Camera-type eye (tissue), 1 donor: ENCODE data around the gene VAMP5. TPM values are rescaled to one million over a fixed set of nuclear protein-coding genes. Genes with fewer than 3 reads are reported as not detected.

Experiments used
- total RNA-seq: library from RNA; depleted of rRNA; stranded (reverse); fragments of >200 nt; gene quantifications from one replicate; pipeline ENCODE4 v1.2.3, GENCODE V29; 2014

The VAMP5 gene, protein sequence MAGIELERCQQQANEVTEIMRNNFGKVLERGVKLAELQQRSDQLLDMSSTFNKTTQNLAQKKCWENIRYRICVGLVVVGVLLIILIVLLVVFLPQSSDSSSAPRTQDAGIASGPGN
- 10.7 TPM for total RNA-seq

GRCh38 chr2:85584354-85584856 is at the start of gene VAMP5:
Gene VAMP5 (plus strand): TSS chr2:85584431. CDS start chr2:85584491, 60 bp downstream.

DNA sequence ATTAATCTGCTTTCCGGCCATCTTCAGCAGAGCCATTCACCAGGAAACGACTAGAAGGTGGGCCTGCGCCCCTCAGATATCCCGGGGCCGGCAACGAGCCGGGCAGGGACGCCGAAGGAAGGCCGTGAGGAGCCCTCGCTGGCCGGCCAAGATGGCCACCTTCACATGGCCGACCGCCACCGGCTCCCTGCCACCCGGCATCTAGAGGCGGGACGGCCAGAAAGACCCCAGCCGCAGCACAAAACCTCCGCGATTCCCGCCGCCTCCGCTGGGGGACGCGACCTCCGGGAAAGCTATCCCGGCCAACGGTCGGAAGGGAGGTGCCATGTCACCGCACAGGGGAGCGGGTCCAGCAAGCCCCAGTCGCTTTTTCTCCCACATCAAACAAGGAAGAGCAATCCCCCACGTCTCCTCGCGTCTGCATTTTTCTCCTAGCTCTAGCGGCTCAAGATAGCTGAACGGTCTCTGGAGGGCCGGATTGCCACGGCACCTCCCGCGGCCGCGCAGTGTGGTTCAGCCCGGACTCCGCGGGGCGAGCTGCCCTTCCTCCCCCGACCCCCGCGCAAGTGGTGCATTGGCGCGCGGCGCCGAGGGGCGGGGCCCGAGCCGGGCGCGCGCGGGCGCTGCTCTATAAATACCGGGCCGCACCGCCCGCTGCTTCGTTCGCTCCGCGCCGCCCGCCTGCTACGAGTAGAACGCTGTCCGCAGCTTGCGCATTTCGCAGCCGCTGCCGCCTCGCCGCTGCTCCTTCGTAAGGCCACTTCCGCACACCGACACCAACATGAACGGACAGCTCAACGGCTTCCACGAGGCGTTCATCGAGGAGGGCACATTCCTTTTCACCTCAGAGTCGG is 45.5 kb upstream of the VAMP5 start, which contains the start of gene MAT2A:
TSS of gene MAT2A (plus strand) at position 662 of the 854 bp plus-strand sequence. CDS start at position 782, 120 bp downstream.

GRCh38 chr2:85561280-85562212 is 22.7 kb upstream of the VAMP5 start, which contains the start of gene GGCX:
Gene GGCX (minus strand): TSS chr2:85561493. CDS start chr2:85561428, 65 bp downstream.

GRCh38 chr2:85577386-85578242 is 6.6 kb upstream of the VAMP5 start, which contains the start of gene VAMP8:
Gene VAMP8 (plus strand): TSS chr2:85577586. CDS start chr2:85577647, 61 bp downstream.

GRCh38 chr2:85595301-85596025 is 11.2 kb downstream of the VAMP5 start, which contains the start of gene RNF181:
Gene RNF181 (plus strand): TSS chr2:85595745. CDS start chr2:85595764, 19 bp downstream.

DNA sequence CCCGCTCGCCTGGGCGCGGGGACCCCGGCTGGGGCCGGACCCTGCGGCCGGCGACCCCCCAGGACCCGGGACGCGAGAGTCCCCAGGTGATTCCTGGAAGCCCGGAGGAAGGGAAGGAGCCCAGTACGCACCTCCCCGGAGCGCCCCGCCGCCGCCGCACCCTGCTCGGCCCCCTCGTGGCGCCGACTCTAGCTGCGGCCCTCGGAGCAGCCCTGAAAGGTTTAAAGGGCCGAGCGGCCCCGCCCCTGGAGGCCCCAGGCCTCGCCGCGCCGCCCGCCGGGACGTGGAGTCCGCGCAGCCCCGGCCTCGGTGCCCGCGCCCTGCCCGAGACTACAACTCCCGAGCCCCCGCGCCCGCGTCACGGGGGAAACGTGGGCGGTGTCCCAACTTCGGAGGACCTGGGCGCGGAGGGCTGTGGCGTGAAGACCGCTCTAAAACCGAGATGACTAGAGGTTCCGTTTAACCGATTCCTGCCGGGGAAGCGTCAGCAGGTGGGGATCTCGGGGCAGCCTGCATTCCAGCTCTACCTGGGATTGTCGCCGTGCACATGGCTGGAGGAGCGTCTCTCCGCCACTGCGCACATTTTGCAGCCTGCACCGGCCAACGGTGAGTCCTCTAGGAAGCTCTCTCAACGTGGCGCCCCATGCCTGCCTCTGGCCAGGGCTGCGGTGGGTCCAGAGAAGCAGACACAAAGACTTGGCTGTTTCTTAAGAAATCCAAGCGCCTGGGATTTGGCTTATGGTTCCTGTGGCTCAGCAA is 18.4 kb downstream of the VAMP5 start, which contains the start of gene TMEM150A:
TSS of gene TMEM150A (minus strand) at position 223 of the 759 bp plus-strand sequence. CDS start 750 bp downstream, outside the sequence.

DNA sequence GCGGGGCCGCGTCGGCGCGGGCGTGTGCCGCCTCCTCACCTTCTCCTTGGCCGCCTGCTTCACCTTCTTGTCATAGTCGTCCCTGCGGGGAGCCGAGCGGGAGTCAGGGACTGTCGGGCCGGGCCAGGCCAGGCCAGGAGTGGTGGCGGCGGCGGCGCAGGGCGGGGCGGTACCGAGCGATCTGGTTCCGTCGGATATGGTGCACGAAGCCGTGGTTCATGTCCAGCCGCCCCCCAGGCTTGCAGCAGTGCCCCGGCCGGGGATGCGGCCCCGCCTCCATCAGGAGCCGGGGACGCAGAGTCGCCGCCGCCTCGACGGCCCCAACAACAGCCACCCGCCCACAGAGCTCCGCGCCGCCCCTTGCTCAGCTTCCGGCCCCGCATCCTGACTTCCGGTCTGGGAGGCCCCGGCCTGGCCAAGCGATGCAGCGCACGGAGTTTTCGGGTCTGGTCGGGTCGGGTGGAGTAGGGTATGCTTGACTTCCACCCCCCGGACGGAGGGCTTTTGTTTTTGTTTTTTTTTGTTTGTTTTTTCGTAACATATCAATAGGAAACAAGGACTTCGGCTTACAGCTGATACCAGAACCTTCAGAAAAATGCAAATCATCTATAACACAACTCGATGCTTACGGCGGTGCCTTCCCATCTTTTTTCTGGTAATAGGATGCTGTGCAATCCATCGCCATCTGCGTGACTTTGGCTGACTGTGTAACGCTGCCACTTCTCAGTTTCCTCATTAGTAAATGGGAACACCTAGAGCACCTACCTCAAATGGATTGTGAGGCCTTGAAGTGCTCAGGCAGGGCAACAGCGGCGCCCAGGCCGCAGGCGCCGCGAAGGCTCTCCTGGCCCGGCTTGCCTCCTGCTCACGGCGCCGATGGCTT is 27.7 kb downstream of the VAMP5 start, which contains the start of gene C2orf68:
TSS of gene C2orf68 (minus strand) at position 362 of the 883 bp plus-strand sequence. CDS start at position 280, 82 bp downstream.

Other genes starting within 250 kb of the VAMP5 start
- 23.0 TPM for gene RETSAT, start 229.9 kb upstream of the VAMP5 start, total RNA-seq
- 28.5 TPM for gene ELMOD3, start 229.7 kb upstream of the VAMP5 start, total RNA-seq
- 27.8 TPM for gene CAPG, start 174.1 kb upstream of the VAMP5 start, total RNA-seq
- not detected for gene SH2D6, start 165.7 kb upstream of the VAMP5 start, total RNA-seq
- 165 TPM for gene MAT2A, start 45.3 kb upstream of the VAMP5 start, total RNA-seq
- 48.6 TPM for gene GGCX, start 22.9 kb upstream of the VAMP5 start, total RNA-seq
- gene VAMP8, start 6.8 kb upstream of the VAMP5 start, total RNA-seq, result 8.5 TPM
- gene RNF181, start 11.3 kb downstream of the VAMP5 start, total RNA-seq, result 67.1 TPM
- 4.0 TPM for gene TMEM150A, start 18.3 kb downstream of the VAMP5 start, total RNA-seq
- gene C2orf68, start 27.6 kb downstream of the VAMP5 start, total RNA-seq, result 27.0 TPM
- 55.5 TPM for gene USP39, start 31.8 kb downstream of the VAMP5 start, total RNA-seq
- gene SFTPB, start 83.8 kb downstream of the VAMP5 start, total RNA-seq, result not detected
- gene GNLY, start 109.9 kb downstream of the VAMP5 start, total RNA-seq, result 0.27 TPM
- gene ATOH8, start 169.6 kb downstream of the VAMP5 start, total RNA-seq, result 17.6 TPM